K562 (cell line): ENCODE measurements around the gene CFD. TPM values are rescaled to one million over a fixed set of nuclear protein-coding genes. Genes with fewer than 3 reads are reported as not detected.
A peak's percentile ranks its signal among the peaks of the same experiment; 100 is the strongest.

Source experiments
- ATAC-seq: fragments of 200-7000 bp; cut with Tn5 transposase; 3 replicates; pipeline ENCODE4 v1.9.1; 2020; ENCODE audit warnings: moderate library complexity
- BruUV-seq: library from RNA; stranded (reverse); fragments of 400-500 nt; replicated peaks from 2 replicates; lab custom pipeline; 2021; lab: Mats Ljungman, UMichigan
- CTCF ChIA-PET: fragments of 300-600 bp; formaldehyde crosslinking; extraction: SDS; loops from one replicate; lab custom pipeline; 2021; ENCODE audit warnings: low intra/inter-chr PET ratio; lab: Yijun Ruan, JAX
- POLR2A ChIA-PET: fragments of 300-600, 350-650 bp; sonication (Branson Sonifier 250); formaldehyde crosslinking; extraction: SDS; loops from one replicate; lab custom pipeline; 2021; ENCODE audit warnings: antibody characterized with exemption, inconsistent platforms; lab: Yijun Ruan, JAX
- DNase-seq, 4 experiments: peaks; one replicate each; pipeline versions ENCODE4 v3.0.0 to v3.0.0-alpha.2; 2011 to 2018; ENCODE audit warnings: low spot score in 3 of 4, mixed read lengths in 3 of 4; ENCODE audit errors: extremely low read depth in 1 of 4
- FAIRE-seq: peaks from 2 replicates; lab custom pipeline; 2011; peaks lifted over from hg19 to GRCh38; lab: Jason Lieb, UNC
- H2AFZ ChIP-seq: 2 replicates; pipeline ENCODE4 v1.6.0; 2011; ENCODE audit warnings: low read depth, low read length, control low read depth, inconsistent platforms
- H3K27ac ChIP-seq: fragments of 200-600 bp; 3 replicates; pipeline ENCODE4 v1.8.0; 2011; ENCODE audit warnings: low read depth, mild to moderate bottlenecking, control low read depth, inconsistent platforms, low read length, moderate library complexity, mixed read lengths; ENCODE audit errors: extremely low read depth
- H3K27me3 ChIP-seq, 2 experiments: fragments of 300-600 bp in 1 of 2; 2 replicates in 1 of 2; 3 replicates in 1 of 2; pipeline versions ENCODE4 v1.6.0 to v1.8.0; 2011; ENCODE audit warnings: inconsistent platforms in 2 of 2, low read length in 2 of 2, mild to moderate bottlenecking in 1 of 2, mixed read lengths in 1 of 2, moderate library complexity in 1 of 2; ENCODE audit not compliant: control insufficient read depth in 2 of 2, insufficient read depth in 2 of 2
- H3K36me3 ChIP-seq: fragments of 300-600 bp; 3 replicates; pipeline ENCODE4 v1.8.0; 2011; ENCODE audit warnings: mild to moderate bottlenecking, low read length, inconsistent platforms; ENCODE audit not compliant: control insufficient read depth, insufficient read depth
- H3K4me1 ChIP-seq, 2 experiments: fragments of 200-600 bp in 1 of 2; replicated peaks in 1 of 2; 2 replicates in 1 of 2; 3 replicates in 1 of 2; pipeline versions ENCODE4 v1.5.1 to v1.8.0; 2011; ENCODE audit warnings: inconsistent platforms in 2 of 2, low read length in 2 of 2, mild to moderate bottlenecking in 1 of 2, mixed read lengths in 1 of 2, moderate library complexity in 1 of 2; ENCODE audit not compliant: control insufficient read depth in 2 of 2, insufficient read depth in 2 of 2
- H3K4me2 ChIP-seq: 2 replicates; pipeline ENCODE4 v1.6.1; 2011; ENCODE audit warnings: low read length, control low read depth, inconsistent platforms, mixed read lengths; ENCODE audit not compliant: insufficient read depth
- H3K4me3 ChIP-seq: fragments of 200-600 bp; sonication (generic), shearing (Covaris generic); 2 replicates; pipeline ENCODE4 v1.5.1; 2016; ENCODE audit warnings: control low read depth, inconsistent platforms
- H3K79me2 ChIP-seq: fragments of 200-600 bp; 3 replicates; pipeline ENCODE4 v1.8.0; 2011; ENCODE audit warnings: low read length, inconsistent platforms; ENCODE audit not compliant: control insufficient read depth, insufficient read depth
- H3K9ac ChIP-seq, 2 experiments: 2 replicates each; pipeline versions ENCODE4 v1.6.0 to v1.6.1; 2011; ENCODE audit warnings: low read depth in 2 of 2, low read length in 2 of 2, control low read depth in 1 of 2, inconsistent platforms in 1 of 2, mild to moderate bottlenecking in 1 of 2, mixed read lengths in 1 of 2; ENCODE audit not compliant: insufficient read depth in 1 of 2
- H3K9me1 ChIP-seq: one replicate; pipeline ENCODE4 v1.6.0; 2011; ENCODE audit warnings: inconsistent platforms, mild to moderate bottlenecking, low read length, moderate library complexity; ENCODE audit not compliant: control insufficient read depth, insufficient read depth
- H3K9me3 ChIP-seq: replicated peaks from 2 replicates; pipeline ENCODE4 v1.5.1; 2011; ENCODE audit warnings: low read depth, low read length, inconsistent platforms; ENCODE audit not compliant: control insufficient read depth, insufficient read depth
- H4K20me1 ChIP-seq: replicated peaks from 2 replicates; pipeline ENCODE4 v1.6.1; 2011; ENCODE audit warnings: low read length, inconsistent platforms, mixed read lengths; ENCODE audit not compliant: control insufficient read depth, insufficient read depth
- BRCA1 ChIP-seq, 2 experiments: fragments of 450-650 bp in 1 of 2; sonication (generic) in 1 of 2; formaldehyde crosslinking in 1 of 2; IDR thresholded peaks; 2 replicates each; pipeline versions ENCODE4 v1.5.0 to v1.6.1; 2017 to 2020; ENCODE audit warnings: mild to moderate bottlenecking in 1 of 2, missing genetic modification reagents in 1 of 2
- E2F4 ChIP-seq: sonication (generic); formaldehyde crosslinking; IDR thresholded peaks from 2 replicates; pipeline ENCODE4 v1.8.0; 2022; ENCODE audit warnings: mild to moderate bottlenecking, low read depth, missing genetic modification reagents
- E2F6 ChIP-seq, 2 experiments: IDR thresholded peaks; 2 replicates each; pipeline ENCODE4 v1.6.1; 2011; ENCODE audit warnings: borderline replicate concordance in 1 of 2, control low read depth in 1 of 2, low read depth in 1 of 2, low read length in 1 of 2, mild to moderate bottlenecking in 1 of 2, mixed read lengths in 1 of 2, moderate library complexity in 1 of 2; ENCODE audit not compliant: insufficient read depth in 1 of 2, insufficient read length in 1 of 2, poor library complexity in 1 of 2, severe bottlenecking in 1 of 2; ENCODE audit errors: extremely low read depth in 1 of 2
- EHMT2 ChIP-seq: fragments of 450-650 bp; IDR thresholded peaks from 2 replicates; pipeline ENCODE4 v1.6.1; 2018; ENCODE audit warnings: antibody characterized with exemption
- FOXJ3 ChIP-seq: sonication (generic); formaldehyde crosslinking; IDR thresholded peaks from 2 replicates; pipeline ENCODE4 v1.4.0; 2020; ENCODE audit warnings: mild to moderate bottlenecking, missing genetic modification reagents
- FOXP4 ChIP-seq: sonication (generic); formaldehyde crosslinking; IDR thresholded peaks from 2 replicates; pipeline ENCODE4 v1.8.0; 2022; ENCODE audit warnings: mild to moderate bottlenecking, missing genetic modification reagents, borderline replicate concordance
- HLTF ChIP-seq: fragments of 450-650 bp; IDR thresholded peaks from 2 replicates; pipeline ENCODE4 v1.6.1; 2016
- LEF1 ChIP-seq: fragments of 450-650 bp; IDR thresholded peaks from 2 replicates; pipeline ENCODE4 v1.6.1; 2016; ENCODE audit warnings: mild to moderate bottlenecking
- MXI1 ChIP-seq: IDR thresholded peaks from 2 replicates; pipeline ENCODE4 v1.6.1; 2011; ENCODE audit warnings: low read depth, mild to moderate bottlenecking, improper control_type of control experiment, low read length
- NUFIP1 ChIP-seq: fragments of 450-650 bp; IDR thresholded peaks from 2 replicates; pipeline ENCODE4 v1.6.1; 2018; ENCODE audit not compliant: partially characterized antibody
- PRPF4 ChIP-seq: fragments of 200-400 bp; formaldehyde crosslinking; IDR thresholded peaks from one replicate; pipeline ENCODE4 v1.6.1; 2017; ENCODE audit warnings: low read length, low read depth, mild to moderate bottlenecking; ENCODE audit not compliant: insufficient read depth, poor library complexity, severe bottlenecking
- RB1 ChIP-seq: fragments of 450-650 bp; IDR thresholded peaks from 2 replicates; pipeline ENCODE4 v1.6.1; 2017; ENCODE audit warnings: low read depth, mild to moderate bottlenecking
- SUPT5H ChIP-seq: fragments of 450-650 bp; IDR thresholded peaks from 2 replicates; pipeline ENCODE4 v1.6.1; 2016
- TCF7 ChIP-seq: sonication (generic); IDR thresholded peaks from 2 replicates; pipeline ENCODE4 v1.6.1; 2016; ENCODE audit warnings: antibody characterized with exemption, borderline replicate concordance
- ZNF24 ChIP-seq: fragments of 450-650 bp; IDR thresholded peaks from 2 replicates; pipeline ENCODE4 v1.6.1; 2016
- ZNF316 ChIP-seq: fragments of 450-650 bp; IDR thresholded peaks from 2 replicates; pipeline ENCODE4 v1.6.1; 2016
- ZNF696 ChIP-seq: fragments of 250-450 bp; sonication (Bioruptor Pico); conservative IDR thresholded peaks from 2 replicates; pipeline ENCODE4 v1.4.0; 2020; ENCODE audit warnings: mild to moderate bottlenecking, moderate library complexity
- ZNF75A ChIP-seq: fragments of 450-650 bp; formaldehyde crosslinking; IDR thresholded peaks from 2 replicates; pipeline ENCODE4 v1.4.0; 2020; ENCODE audit warnings: mild to moderate bottlenecking
- WGBS: fragments of 100-300 bp; shearing (Covaris generic); methylation state at CpG from one replicate; pipeline ENCODE4 v1.1.6; 2016; ENCODE audit warnings: low coverage, mixed read lengths; ENCODE audit not compliant: insufficient coverage; ENCODE audit errors: missing lambda C conversion rate; 5-methylcytosine and 5-hydroxymethylcytosine counted together
- in situ Hi-C: fragments of 300-500 bp; cut with MboI; formaldehyde crosslinking; loops from 4 replicates; pipeline ENCODE4 v1.15.0; 2018; ENCODE audit warnings: inconsistent platforms, mixed read lengths
- intact Hi-C: fragments of 100-400 bp; cut with micrococcal nuclease; formaldehyde crosslinking; loops from 2 replicates; pipeline ENCODE4 v1.14.2; 2022
- polyA plus RNA-seq, 8 experiments: library from polyadenylated mRNA; depleted of rRNA in 4 of 8; stranded (reverse) in 5 of 8; unstranded in 3 of 8; fragments of >200 nt; fragmentation: Nextera tagmentation in 2 of 8; fragmentation: Illumina TruSeq in 1 of 8; extraction: Ambion mirVana in 2 of 8; extraction: Trizol in 1 of 8; gene quantifications; 2 replicates each; pipeline versions ENCODE4 v1.2.1 to v1.2.3, GENCODE V29; 2011 to 2014; ENCODE audit warnings: inconsistent platforms in 1 of 8, missing spikeins in 1 of 8
- total RNA-seq, 7 experiments: library from RNA; depleted of rRNA in 6 of 7; stranded (reverse); fragments of >200 nt in 6 of 7; fragmentation: Illumina TruSeq in 2 of 7; extraction: Trizol in 2 of 7; gene quantifications; 2 replicates each; pipeline versions ENCODE4 v1.2.1 to v1.2.3, GENCODE V29; 2011 to 2021; ENCODE audit warnings: low replicate concordance in 1 of 7

Gene CFD
- total and polyA plus RNA-seq, 9 of the 15 experiments (the other 6 are each of a cell fraction or from before 2014, with no cell fraction given): 0.52 to 59.4 (median 7.6) TPM

GRCh38 chr19:862581-863314 is 3.3 kb downstream of the CFD start:
- no peaks in the 10 kb centered on the region for H4K20me1 ChIP-seq
- H3K27ac ChIP-seq: peak overlapping the region; percentile 91
- in situ Hi-C loops: no loop called here
- H3K36me3 ChIP-seq: peaks cover 24% of the 10 kb centered on the region; the same call in 2 of the 3 replicates
- ChIA-PET CTCF (interaction anchor here (0.6 to 1.5 kb wide), 2 partner anchors 55 to 88 kb away, joined by 3 to 6 read pairs; partner anchors contain the start of gene KISS1R), POLR2A (interaction anchor here (0.6 to 1.6 kb wide), 5 partner anchors 45 to 352 kb away, joined by 3 to 5 read pairs (median 3); no protein-coding TSS in a partner anchor)
- BruUV-seq: TSS peak; percentile 57
- H3K4me2 ChIP-seq: peak overlapping the region; percentile 72
- peaks cover 25 to 72% of the 10 kb centered on the region in 2 experiments for H3K4me1 ChIP-seq
- H3K9ac ChIP-seq: peak overlapping the region; percentile 57 to 76
- DNase-seq (peak; percentile 81 to 91 (median 86)), FAIRE-seq (no peak), ATAC-seq (peak; percentile 77)
- peaks cover 12% of the 10 kb centered on the region for H3K79me2 ChIP-seq
- intact Hi-C loops: loop anchor here (1.0 to 5.0 kb wide), 4 partner anchors 53 to 380 kb away; partner anchors contain the start of genes ATP5F1D and WDR18
- peak overlapping the region; percentile 36 for H3K4me3 ChIP-seq
- peak overlapping the region; percentile 77 for H2AFZ ChIP-seq
- H3K9me1 ChIP-seq: no peaks in the 10 kb centered on the region
- no peaks in the 10 kb centered on the region for H3K27me3 ChIP-seq
- WGBS: 3% methylated on average over 35 of the region's 48 CpGs
- H3K9me3 ChIP-seq: no peaks in the 10 kb centered on the region
- TF ChIP-seq TCF7: no peak
- no peak for TF ChIP-seq ZNF24
- 0 out of 2 replicates have a peak, but pooled peaks have one; percentile 44 for TF ChIP-seq FOXP4 (CRISPR knock-in tag)
- TF ChIP-seq E2F4: no peak
- no peak for TF ChIP-seq EHMT2
- no peak for TF ChIP-seq HLTF
- TF ChIP-seq ZNF316: no peak
- peak; percentile 39 for TF ChIP-seq PRPF4
- TF ChIP-seq ZNF75A: no peak
- 0 out of 2 replicates have a peak, but pooled peaks have one; percentile 51 for TF ChIP-seq MXI1
- TF ChIP-seq LEF1: no peak
- TF ChIP-seq RB1: 0 out of 2 replicates have a peak, but pooled peaks have one; percentile 33
- TF ChIP-seq E2F6 (IDR thresholded peaks at IDR 0.05; ENCODE audit: borderline replicate concordance in 1 of 2, extremely low read depth in 1 of 2, insufficient read depth in 1 of 2, insufficient read length in 1 of 2, low read depth in 1 of 2, low read length in 1 of 2, poor library complexity in 1 of 2, severe bottlenecking in 1 of 2): peak; percentile 63 to 77
- no peak for TF ChIP-seq ZNF696 (CRISPR knock-in tag)
- TF ChIP-seq FOXJ3 (CRISPR knock-in tag): no peak
- TF ChIP-seq BRCA1 (IDR thresholded peaks at IDR 0.05): no peak
- TF ChIP-seq BRCA1 (CRISPR knock-in tag; IDR thresholded peaks at IDR 0.05): no peak
- TF ChIP-seq SUPT5H: peak; percentile 41; the same call in 1 of the 2 replicates
- TF ChIP-seq NUFIP1: no peak
